HepG2 (cell line): ENCODE results near the gene GABRB3. TPM values are rescaled to one million over a fixed set of nuclear protein-coding genes. Genes with fewer than 3 reads are reported as not detected.

Experiments
- ATAC-seq: fragments of 200-7000 bp; cut with Tn5 transposase; 3 replicates; pipeline ENCODE4 v1.9.1; 2020; ENCODE audit warnings: mild to moderate bottlenecking, moderate library complexity
- BruUV-seq: library from RNA; stranded (reverse); fragments of 400-500 nt; replicated peaks from 2 replicates; lab custom pipeline; 2021; lab: Mats Ljungman, UMichigan
- CTCF ChIA-PET: fragments of 300-600 bp; formaldehyde crosslinking; extraction: SDS; loops from one replicate; lab custom pipeline; 2021; ENCODE audit warnings: low total read pairs, inconsistent platforms, low intra/inter-chr PET ratio; lab: Yijun Ruan, JAX
- POLR2A ChIA-PET: fragments of 350-600 bp; sonication (Branson Sonifier 250); formaldehyde crosslinking; loops from one replicate; lab custom pipeline; 2020; ENCODE audit warnings: antibody characterized with exemption, inconsistent platforms; lab: Yijun Ruan, JAX
- DNase-seq: peaks from one replicate; pipeline ENCODE4 v3.0.0-alpha.2; 2015; ENCODE audit warnings: low spot score
- FAIRE-seq: peaks from 3 replicates; lab custom pipeline; 2011; peaks lifted over from hg19 to GRCh38; lab: Jason Lieb, UNC
- H2AFZ ChIP-seq: one replicate; pipeline ENCODE4 v1.6.1; 2011; ENCODE audit warnings: low read length, inconsistent platforms
- H3K27ac ChIP-seq: fragments of 300-600 bp; 3 replicates; pipeline ENCODE4 v1.8.0; 2011; ENCODE audit warnings: mixed run types, mild to moderate bottlenecking, mixed read lengths, low read length, inconsistent platforms; ENCODE audit not compliant: insufficient read depth; ENCODE audit errors: extremely low read length
- H3K27me3 ChIP-seq, 2 experiments: fragments of 200-600 bp in 1 of 2; 2 replicates in 1 of 2; 3 replicates in 1 of 2; pipeline versions ENCODE4 v1.6.0 to v1.8.0; 2011; ENCODE audit warnings: low read length in 2 of 2, mild to moderate bottlenecking in 2 of 2, moderate library complexity in 2 of 2, inconsistent platforms in 1 of 2; ENCODE audit not compliant: insufficient read depth in 2 of 2, control insufficient read depth in 1 of 2
- H3K36me3 ChIP-seq, 2 experiments: fragments of 200-600 bp in 1 of 2; replicated peaks in 1 of 2; 2 replicates in 1 of 2; 3 replicates in 1 of 2; pipeline versions ENCODE4 v1.5.1 to v1.8.0; 2011; ENCODE audit warnings: low read length in 2 of 2, inconsistent platforms in 1 of 2; ENCODE audit not compliant: insufficient read depth in 2 of 2, control insufficient read depth in 1 of 2
- H3K4me1 ChIP-seq: 2 replicates; pipeline ENCODE4 v1.5.1; 2012; ENCODE audit warnings: low read length, inconsistent platforms; ENCODE audit not compliant: insufficient read depth
- H3K4me2 ChIP-seq: 2 replicates; pipeline ENCODE4 v1.6.0; 2011; ENCODE audit warnings: low read depth, low read length, inconsistent platforms
- H3K4me3 ChIP-seq, 3 experiments: fragments of 200-600 bp in 1 of 3; sonication (generic), shearing (Covaris generic) in 1 of 3; replicated peaks in 1 of 3; 2 replicates each; pipeline ENCODE4 v1.5.1; 2011 to 2016; ENCODE audit warnings: low read length in 3 of 3, inconsistent platforms in 2 of 3, low read depth in 2 of 3, mild to moderate bottlenecking in 2 of 3, control low read depth in 1 of 3, mixed read lengths in 1 of 3; ENCODE audit not compliant: insufficient read depth in 1 of 3
- H3K79me2 ChIP-seq: one replicate; pipeline ENCODE4 v1.6.1; 2011; ENCODE audit warnings: low read length, inconsistent platforms; ENCODE audit not compliant: insufficient read depth
- H3K9ac ChIP-seq: 2 replicates; pipeline ENCODE4 v1.6.0; 2011; ENCODE audit warnings: mild to moderate bottlenecking, low read depth, low read length, inconsistent platforms; ENCODE audit not compliant: insufficient read depth
- H3K9me3 ChIP-seq: 2 replicates; pipeline ENCODE4 v1.5.1; 2012; ENCODE audit warnings: mild to moderate bottlenecking, low read length
- H4K20me1 ChIP-seq: 2 replicates; pipeline ENCODE4 v1.6.0; 2011; ENCODE audit warnings: inconsistent platforms, mild to moderate bottlenecking, low read length, moderate library complexity; ENCODE audit not compliant: insufficient read depth
- BHLHE40 ChIP-seq: IDR thresholded peaks from 2 replicates; pipeline ENCODE4 v1.6.1; 2011; ENCODE audit warnings: low read length, improper control_type of control experiment
- ELF3 ChIP-seq: IDR thresholded peaks from 2 replicates; pipeline ENCODE4 v1.6.1; 2016; ENCODE audit warnings: missing genetic modification reagents, missing compliant biosample characterization
- ELK4 ChIP-seq: sonication (generic); formaldehyde crosslinking; IDR thresholded peaks from 2 replicates; pipeline ENCODE4 v1.9.0; 2021; ENCODE audit warnings: missing genetic modification reagents, borderline replicate concordance
- HHEX ChIP-seq: IDR thresholded peaks from 2 replicates; pipeline ENCODE4 v1.6.1; 2016; ENCODE audit warnings: control low read depth
- ONECUT2 ChIP-seq: sonication (generic); formaldehyde crosslinking; IDR thresholded peaks from 2 replicates; pipeline ENCODE4 v1.4.0; 2020; ENCODE audit warnings: missing genetic modification reagents
- RARG ChIP-seq: sonication (generic); formaldehyde crosslinking; IDR thresholded peaks from 2 replicates; pipeline ENCODE4 v1.4.0; 2020; ENCODE audit warnings: low read depth, mild to moderate bottlenecking, missing genetic modification reagents
- SIX4 ChIP-seq: sonication (generic); formaldehyde crosslinking; IDR thresholded peaks from 2 replicates; pipeline ENCODE4 v1.4.0; 2020; ENCODE audit warnings: missing genetic modification reagents
- TARDBP ChIP-seq: sonication (generic); formaldehyde crosslinking; IDR thresholded peaks from 2 replicates; pipeline ENCODE4 v1.8.0; 2022; ENCODE audit warnings: mild to moderate bottlenecking, missing genetic modification reagents
- ZNF3 ChIP-seq: IDR thresholded peaks from 2 replicates; pipeline ENCODE4 v1.7.0; 2017; ENCODE audit warnings: inconsistent platforms
- ZNF607 ChIP-seq: sonication (generic); formaldehyde crosslinking; IDR thresholded peaks from 2 replicates; pipeline ENCODE4 v1.5.1; 2020; ENCODE audit warnings: missing genetic modification reagents, mild to moderate bottlenecking, borderline replicate concordance
- ZNF644 ChIP-seq: IDR thresholded peaks from 2 replicates; pipeline ENCODE4 v1.6.1; 2016; ENCODE audit warnings: low read depth
- WGBS: methylation state at CpG from one replicate; pipeline ENCODE4 v1.1.6; 2017; ENCODE audit warnings: low lambda C conversion rate; 5-methylcytosine and 5-hydroxymethylcytosine counted together
- in situ Hi-C: cut with HindIII; loops from 2 replicates; pipeline ENCODE4 v1.10.0; 2017; ENCODE audit warnings: low pct_unique_long_range_greater_than_20kb; ENCODE audit not compliant: extremely low pct_ligation_motif_present
- intact Hi-C: fragments of 100-400 bp; cut with micrococcal nuclease; formaldehyde crosslinking; loops from one replicate; pipeline ENCODE4 v1.10.0; 2022; ENCODE audit not compliant: unreplicated experiment
- polyA plus RNA-seq, 8 experiments: library from polyadenylated mRNA; depleted of rRNA in 3 of 8; stranded (reverse) in 7 of 8; unstranded in 1 of 8; fragments of >200 nt; fragmentation: Illumina TruSeq in 4 of 8; extraction: Trizol in 4 of 8; gene quantifications; 2 replicates each; pipeline versions ENCODE4 v1.2.1 to v1.2.3, GENCODE V29; 2011 to 2016; ENCODE audit warnings: low read depth in 4 of 8, missing spikeins in 1 of 8, mixed read lengths in 1 of 8; ENCODE audit not compliant: insufficient read depth in 1 of 8
- total RNA-seq, 5 experiments: library from RNA; depleted of rRNA; stranded (reverse); fragments of >200 nt; fragmentation: Illumina TruSeq; extraction: Trizol; gene quantifications; 2 replicates each; pipeline ENCODE4 v1.2.3, GENCODE V29; 2016; ENCODE audit warnings: low read depth in 1 of 5
- TF ChIP-seq, protein P1 (sequence below): sonication (generic); formaldehyde crosslinking; IDR thresholded peaks from 2 replicates; pipeline ENCODE4 v1.5.0; 2020; ENCODE audit warnings: mild to moderate bottlenecking, missing genetic modification reagents, borderline replicate concordance
- TF ChIP-seq, protein P2 (sequence below): sonication (generic); formaldehyde crosslinking; IDR thresholded peaks from 2 replicates; pipeline ENCODE4 v1.9.0; 2021; ENCODE audit warnings: missing genetic modification reagents, borderline replicate concordance

The GABRB3 gene
- total and polyA plus RNA-seq, 2 of the 13 experiments (the other 11 are each of a cell fraction or from before 2014, with no cell fraction given): not detected

- DNase-seq (no peak), ATAC-seq (no peak), FAIRE-seq (no peak)
- H4K20me1 ChIP-seq: no peaks in the 10 kb centered on the region
- H3K79me2 ChIP-seq: no peaks in the 10 kb centered on the region
- ChIA-PET POLR2A (no interaction called here), CTCF (no interaction called here)
- no peak overlapping the region for H3K27ac ChIP-seq
- in situ Hi-C loops (no loop called here), intact Hi-C loops (no loop called here)
- no peak overlapping the region for H3K4me2 ChIP-seq
- H3K27me3 ChIP-seq: no peaks in the 10 kb centered on the region
- H3K9me3 ChIP-seq: peaks cover 58% of the 10 kb centered on the region
- no TSS peak for BruUV-seq
- H2AFZ ChIP-seq: no peak overlapping the region
- WGBS: 12% methylated on average over 4 of the region's 4 CpGs
- no peaks in the 10 kb centered on the region for H3K4me1 ChIP-seq
- no peak overlapping the region for H3K9ac ChIP-seq
- H3K4me3 ChIP-seq: no peak overlapping the region
- no peaks in the 10 kb centered on the region for H3K36me3 ChIP-seq
- TF ChIP-seq RARG (CRISPR knock-in tag): no peak
- TF ChIP-seq HHEX (CRISPR knock-in tag): no peak
- TF ChIP-seq, protein P1, sequence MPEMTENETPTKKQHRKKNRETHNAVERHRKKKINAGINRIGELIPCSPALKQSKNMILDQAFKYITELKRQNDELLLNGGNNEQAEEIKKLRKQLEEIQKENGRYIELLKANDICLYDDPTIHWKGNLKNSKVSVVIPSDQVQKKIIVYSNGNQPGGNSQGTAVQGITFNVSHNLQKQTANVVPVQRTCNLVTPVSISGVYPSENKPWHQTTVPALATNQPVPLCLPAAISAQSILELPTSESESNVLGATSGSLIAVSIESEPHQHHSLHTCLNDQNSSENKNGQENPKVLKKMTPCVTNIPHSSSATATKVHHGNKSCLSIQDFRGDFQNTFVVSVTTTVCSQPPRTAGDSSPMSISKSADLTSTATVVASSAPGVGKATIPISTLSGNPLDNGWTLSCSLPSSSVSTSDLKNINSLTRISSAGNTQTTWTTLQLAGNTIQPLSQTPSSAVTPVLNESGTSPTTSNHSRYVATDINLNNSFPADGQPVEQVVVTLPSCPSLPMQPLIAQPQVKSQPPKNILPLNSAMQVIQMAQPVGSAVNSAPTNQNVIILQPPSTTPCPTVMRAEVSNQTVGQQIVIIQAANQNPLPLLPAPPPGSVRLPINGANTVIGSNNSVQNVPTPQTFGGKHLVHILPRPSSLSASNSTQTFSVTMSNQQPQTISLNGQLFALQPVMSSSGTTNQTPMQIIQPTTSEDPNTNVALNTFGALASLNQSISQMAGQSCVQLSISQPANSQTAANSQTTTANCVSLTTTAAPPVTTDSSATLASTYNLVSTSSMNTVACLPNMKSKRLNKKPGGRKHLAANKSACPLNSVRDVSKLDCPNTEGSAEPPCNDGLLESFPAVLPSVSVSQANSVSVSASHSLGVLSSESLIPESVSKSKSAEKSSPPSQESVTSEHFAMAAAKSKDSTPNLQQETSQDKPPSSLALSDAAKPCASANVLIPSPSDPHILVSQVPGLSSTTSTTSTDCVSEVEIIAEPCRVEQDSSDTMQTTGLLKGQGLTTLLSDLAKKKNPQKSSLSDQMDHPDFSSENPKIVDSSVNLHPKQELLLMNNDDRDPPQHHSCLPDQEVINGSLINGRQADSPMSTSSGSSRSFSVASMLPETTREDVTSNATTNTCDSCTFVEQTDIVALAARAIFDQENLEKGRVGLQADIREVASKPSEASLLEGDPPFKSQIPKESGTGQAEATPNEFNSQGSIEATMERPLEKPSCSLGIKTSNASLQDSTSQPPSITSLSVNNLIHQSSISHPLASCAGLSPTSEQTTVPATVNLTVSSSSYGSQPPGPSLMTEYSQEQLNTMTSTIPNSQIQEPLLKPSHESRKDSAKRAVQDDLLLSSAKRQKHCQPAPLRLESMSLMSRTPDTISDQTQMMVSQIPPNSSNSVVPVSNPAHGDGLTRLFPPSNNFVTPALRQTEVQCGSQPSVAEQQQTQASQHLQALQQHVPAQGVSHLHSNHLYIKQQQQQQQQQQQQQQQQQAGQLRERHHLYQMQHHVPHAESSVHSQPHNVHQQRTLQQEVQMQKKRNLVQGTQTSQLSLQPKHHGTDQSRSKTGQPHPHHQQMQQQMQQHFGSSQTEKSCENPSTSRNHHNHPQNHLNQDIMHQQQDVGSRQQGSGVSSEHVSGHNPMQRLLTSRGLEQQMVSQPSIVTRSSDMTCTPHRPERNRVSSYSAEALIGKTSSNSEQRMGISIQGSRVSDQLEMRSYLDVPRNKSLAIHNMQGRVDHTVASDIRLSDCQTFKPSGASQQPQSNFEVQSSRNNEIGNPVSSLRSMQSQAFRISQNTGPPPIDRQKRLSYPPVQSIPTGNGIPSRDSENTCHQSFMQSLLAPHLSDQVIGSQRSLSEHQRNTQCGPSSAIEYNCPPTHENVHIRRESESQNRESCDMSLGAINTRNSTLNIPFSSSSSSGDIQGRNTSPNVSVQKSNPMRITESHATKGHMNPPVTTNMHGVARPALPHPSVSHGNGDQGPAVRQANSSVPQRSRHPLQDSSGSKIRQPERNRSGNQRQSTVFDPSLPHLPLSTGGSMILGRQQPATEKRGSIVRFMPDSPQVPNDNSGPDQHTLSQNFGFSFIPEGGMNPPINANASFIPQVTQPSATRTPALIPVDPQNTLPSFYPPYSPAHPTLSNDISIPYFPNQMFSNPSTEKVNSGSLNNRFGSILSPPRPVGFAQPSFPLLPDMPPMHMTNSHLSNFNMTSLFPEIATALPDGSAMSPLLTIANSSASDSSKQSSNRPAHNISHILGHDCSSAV (CRISPR knock-in tag): no peak
- TF ChIP-seq ELK4: no peak
- TF ChIP-seq TARDBP: no peak
- TF ChIP-seq ZNF3 (CRISPR knock-in tag): no peak
- no peak for TF ChIP-seq ONECUT2 (CRISPR knock-in tag)
- TF ChIP-seq, protein P2, sequence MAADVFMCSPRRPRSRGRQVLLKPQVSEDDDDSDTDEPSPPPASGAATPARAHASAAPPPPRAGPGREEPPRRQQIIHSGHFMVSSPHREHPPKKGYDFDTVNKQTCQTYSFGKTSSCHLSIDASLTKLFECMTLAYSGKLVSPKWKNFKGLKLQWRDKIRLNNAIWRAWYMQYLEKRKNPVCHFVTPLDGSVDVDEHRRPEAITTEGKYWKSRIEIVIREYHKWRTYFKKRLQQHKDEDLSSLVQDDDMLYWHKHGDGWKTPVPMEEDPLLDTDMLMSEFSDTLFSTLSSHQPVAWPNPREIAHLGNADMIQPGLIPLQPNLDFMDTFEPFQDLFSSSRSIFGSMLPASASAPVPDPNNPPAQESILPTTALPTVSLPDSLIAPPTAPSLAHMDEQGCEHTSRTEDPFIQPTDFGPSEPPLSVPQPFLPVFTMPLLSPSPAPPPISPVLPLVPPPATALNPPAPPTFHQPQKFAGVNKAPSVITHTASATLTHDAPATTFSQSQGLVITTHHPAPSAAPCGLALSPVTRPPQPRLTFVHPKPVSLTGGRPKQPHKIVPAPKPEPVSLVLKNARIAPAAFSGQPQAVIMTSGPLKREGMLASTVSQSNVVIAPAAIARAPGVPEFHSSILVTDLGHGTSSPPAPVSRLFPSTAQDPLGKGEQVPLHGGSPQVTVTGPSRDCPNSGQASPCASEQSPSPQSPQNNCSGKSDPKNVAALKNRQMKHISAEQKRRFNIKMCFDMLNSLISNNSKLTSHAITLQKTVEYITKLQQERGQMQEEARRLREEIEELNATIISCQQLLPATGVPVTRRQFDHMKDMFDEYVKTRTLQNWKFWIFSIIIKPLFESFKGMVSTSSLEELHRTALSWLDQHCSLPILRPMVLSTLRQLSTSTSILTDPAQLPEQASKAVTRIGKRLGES (CRISPR knock-in tag): no peak
- no peak for TF ChIP-seq ZNF644 (CRISPR knock-in tag)
- no peak for TF ChIP-seq BHLHE40
- no peak for TF ChIP-seq SIX4 (CRISPR knock-in tag)
- TF ChIP-seq ZNF607: no peak
- TF ChIP-seq ELF3 (CRISPR knock-in tag): no peak
Observed at GRCh38 chr15:26674467-26674866, 98.4 kb downstream of the GABRB3 start.
